Epithelial cell of esophagus (primary cell): ENCODE data around the gene SMAD4.
A peak's percentile ranks its signal among the peaks of the same experiment; 100 is the strongest.
"Not testable (repeated sequence)": the region's sequence is repeated elsewhere in the genome, so short reads cannot be mapped to it uniquely, and the experiment has no call there.

Experiments
- DNase-seq: peaks from one replicate; pipeline ENCODE4 v3.0.0; 2010; ENCODE audit warnings: low read depth
- H3K4me3 ChIP-seq: 2 replicates; pipeline ENCODE4 v1.5.1; 2011; ENCODE audit warnings: mild to moderate bottlenecking, low read length, control low read depth
- TF ChIP-seq, protein P1 (sequence below): IDR thresholded peaks from 2 replicates; pipeline ENCODE4 v1.5.1; 2011; ENCODE audit warnings: low read depth, mild to moderate bottlenecking, low read length, control low read depth, inconsistent platforms; ENCODE audit not compliant: insufficient read depth; ENCODE audit errors: missing control alignments

Gene SMAD4

DNA sequence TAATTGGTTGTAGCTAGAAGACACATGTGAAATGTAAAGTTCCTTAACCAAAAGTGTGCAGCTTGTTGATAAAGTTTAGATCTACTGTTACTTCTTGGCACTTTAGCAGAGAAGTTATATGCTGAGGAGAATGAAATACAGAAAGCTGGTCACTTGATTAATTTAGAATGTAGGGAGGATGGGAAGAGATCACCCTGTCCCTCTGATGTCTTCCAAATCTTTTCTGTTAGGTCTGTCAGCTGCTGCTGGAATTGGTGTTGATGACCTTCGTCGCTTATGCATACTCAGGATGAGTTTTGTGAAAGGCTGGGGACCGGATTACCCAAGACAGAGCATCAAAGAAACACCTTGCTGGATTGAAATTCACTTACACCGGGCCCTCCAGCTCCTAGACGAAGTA is 48.0 kb downstream of the SMAD4 start:
- TF ChIP-seq, protein P1, sequence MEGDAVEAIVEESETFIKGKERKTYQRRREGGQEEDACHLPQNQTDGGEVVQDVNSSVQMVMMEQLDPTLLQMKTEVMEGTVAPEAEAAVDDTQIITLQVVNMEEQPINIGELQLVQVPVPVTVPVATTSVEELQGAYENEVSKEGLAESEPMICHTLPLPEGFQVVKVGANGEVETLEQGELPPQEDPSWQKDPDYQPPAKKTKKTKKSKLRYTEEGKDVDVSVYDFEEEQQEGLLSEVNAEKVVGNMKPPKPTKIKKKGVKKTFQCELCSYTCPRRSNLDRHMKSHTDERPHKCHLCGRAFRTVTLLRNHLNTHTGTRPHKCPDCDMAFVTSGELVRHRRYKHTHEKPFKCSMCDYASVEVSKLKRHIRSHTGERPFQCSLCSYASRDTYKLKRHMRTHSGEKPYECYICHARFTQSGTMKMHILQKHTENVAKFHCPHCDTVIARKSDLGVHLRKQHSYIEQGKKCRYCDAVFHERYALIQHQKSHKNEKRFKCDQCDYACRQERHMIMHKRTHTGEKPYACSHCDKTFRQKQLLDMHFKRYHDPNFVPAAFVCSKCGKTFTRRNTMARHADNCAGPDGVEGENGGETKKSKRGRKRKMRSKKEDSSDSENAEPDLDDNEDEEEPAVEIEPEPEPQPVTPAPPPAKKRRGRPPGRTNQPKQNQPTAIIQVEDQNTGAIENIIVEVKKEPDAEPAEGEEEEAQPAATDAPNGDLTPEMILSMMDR: no peak
- no peak for DNase-seq
- H3K4me3 ChIP-seq: no peak overlapping the region

DNA sequence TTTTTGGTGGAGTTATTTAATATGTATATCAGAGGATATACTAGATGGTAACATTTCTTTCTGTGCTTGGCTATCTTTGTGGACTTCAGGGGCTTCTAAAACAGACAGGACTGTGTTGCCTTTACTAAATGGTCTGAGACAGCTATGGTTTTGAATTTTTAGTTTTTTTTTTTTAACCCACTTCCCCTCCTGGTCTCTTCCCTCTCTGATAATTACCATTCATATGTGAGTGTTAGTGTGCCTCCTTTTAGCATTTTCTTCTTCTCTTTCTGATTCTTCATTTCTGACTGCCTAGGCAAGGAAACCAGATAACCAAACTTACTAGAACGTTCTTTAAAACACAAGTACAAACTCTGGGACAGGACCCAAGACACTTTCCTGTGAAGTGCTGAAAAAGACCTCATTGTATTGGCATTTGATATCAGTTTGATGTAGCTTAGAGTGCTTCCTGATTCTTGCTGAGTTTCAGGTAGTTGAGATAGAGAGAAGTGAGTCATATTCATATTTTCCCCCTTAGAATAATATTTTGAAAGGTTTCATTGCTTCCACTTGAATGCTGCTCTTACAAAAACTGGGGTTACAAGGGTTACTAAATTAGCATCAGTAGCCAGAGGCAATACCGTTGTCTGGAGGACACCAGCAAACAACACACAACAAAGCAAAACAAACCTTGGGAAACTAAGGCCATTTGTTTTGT is 52.7 kb downstream of the SMAD4 start:
- H3K4me3 ChIP-seq: no peak overlapping the region
- TF ChIP-seq, protein P1: no peak
- peak; percentile 22 for DNase-seq

DNA sequence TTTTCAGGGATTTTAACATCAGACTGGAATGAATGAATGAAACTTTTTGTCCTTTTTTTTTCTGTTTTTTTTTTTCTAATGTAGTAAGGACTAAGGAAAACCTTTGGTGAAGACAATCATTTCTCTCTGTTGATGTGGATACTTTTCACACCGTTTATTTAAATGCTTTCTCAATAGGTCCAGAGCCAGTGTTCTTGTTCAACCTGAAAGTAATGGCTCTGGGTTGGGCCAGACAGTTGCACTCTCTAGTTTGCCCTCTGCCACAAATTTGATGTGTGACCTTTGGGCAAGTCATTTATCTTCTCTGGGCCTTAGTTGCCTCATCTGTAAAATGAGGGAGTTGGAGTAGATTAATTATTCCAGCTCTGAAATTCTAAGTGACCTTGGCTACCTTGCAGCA is 53.4 kb downstream of the SMAD4 start:
- TF ChIP-seq, protein P1: no peak
- no peak for DNase-seq
- no peak overlapping the region for H3K4me3 ChIP-seq

DNA sequence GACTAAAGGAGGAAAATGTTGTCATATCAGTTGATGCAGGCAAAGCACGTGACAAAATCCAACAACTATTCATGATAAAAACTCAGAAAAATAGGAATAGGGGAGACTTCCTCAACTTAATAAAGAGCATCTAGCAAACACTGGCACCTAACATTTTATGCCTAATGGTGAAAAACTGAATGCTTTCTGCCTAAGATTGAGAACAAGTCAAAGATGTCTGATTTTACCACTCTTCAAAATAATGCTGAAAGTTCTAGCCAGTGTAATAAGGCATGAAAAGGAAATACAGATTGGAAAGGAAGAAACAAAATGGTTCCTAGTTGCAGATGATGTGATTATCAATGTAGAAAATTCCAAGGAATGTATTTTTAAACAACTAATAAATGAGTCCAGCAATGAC is 58.4 kb downstream of the SMAD4 start:
- TF ChIP-seq, protein P1: no peak
- DNase-seq: no peak
- no peak overlapping the region for H3K4me3 ChIP-seq

DNA sequence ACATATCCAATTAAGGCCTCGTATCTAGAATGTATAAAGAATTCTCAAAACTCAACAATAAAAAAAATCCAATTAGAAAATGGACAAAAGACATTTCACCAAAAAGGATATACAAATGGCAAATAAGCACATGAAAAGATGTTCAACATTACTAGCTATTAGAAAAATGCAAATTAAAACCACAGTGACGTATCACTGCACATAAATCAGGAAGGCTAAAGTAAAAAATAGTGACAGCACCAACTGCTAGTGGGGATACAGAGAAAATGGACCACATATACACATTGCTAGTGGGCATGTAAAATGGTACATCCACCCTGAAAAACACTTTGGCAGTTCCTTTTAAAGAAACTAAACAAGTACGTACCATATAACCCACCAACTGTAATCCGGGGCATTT is 59.7 kb downstream of the SMAD4 start:
- H3K4me3 ChIP-seq: no peak overlapping the region
- TF ChIP-seq, protein P1: no peak
- no peak for DNase-seq

DNA sequence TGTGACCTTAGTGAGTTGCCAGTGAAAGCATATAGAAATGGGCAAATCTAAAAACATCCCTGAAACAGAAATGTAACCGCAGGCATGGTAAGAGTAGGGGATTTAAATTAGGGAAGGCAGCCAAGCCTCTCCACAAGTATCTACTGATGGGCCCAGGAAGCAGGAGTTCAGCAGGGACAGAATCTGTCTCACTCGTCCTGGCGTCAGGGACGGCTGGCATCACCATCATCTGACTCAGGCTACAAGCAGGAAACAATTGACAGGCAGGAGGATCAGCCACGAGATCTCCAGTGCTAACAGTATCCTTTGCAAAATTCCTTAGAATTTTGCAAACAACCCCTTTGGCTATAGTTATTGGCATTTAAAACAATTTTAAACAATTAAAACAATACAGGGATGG is 61.3 kb downstream of the SMAD4 start:
- TF ChIP-seq, protein P1: no peak
- peak; percentile 27 for DNase-seq
- H3K4me3 ChIP-seq: no peak overlapping the region

DNA sequence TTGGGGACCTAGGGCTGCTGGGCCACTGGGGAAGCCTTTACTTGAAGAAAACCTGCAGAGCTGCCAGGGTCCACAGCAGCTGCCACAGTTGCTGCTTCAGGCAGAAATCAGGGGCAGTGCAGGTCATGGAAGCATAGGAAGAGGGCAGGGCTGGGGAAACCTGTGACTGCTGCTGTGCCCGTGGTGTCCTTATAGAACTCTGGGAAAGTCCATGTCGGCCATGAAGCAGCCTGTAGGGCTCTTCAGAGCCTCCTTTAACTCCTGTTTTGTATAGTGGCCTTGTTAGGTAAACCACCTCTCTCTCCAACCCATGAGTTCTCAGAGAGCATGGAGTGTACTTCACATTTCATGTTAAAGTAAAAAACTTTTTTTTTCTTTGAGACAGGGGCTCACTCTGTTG is 62.1 kb downstream of the SMAD4 start:
- no peak for DNase-seq
- no peak overlapping the region for H3K4me3 ChIP-seq
- TF ChIP-seq, protein P1: no peak

DNA sequence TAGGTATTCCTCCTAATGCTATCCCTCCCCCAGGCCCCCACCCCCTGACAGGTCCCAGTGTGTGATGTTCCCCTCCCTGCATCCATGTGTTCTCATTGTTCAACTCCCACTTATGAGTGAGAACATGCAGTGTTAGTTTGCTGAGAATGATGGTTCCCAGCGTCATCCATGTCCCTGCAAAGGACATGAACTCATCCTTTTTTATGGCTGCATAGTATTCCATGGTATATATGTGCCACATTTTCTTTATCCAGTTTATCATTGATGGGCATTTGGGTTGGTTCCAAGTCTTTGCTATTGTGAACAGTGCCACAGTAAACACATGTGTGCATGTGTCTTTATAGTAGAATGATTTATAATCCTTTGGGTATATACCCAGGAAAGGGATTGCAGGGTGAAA is 63.0 kb downstream of the SMAD4 start:
- not testable (repeated sequence) for DNase-seq, H3K4me3 ChIP-seq
